Measurements from ENCODE around the gene KLC1. TPM values are rescaled to one million over a fixed set of nuclear protein-coding genes. Genes with fewer than 3 reads are reported as not detected.

The KLC1 gene
- total RNA-seq, 1 donor from 2014 or later, result 122 TPM

- DNase-seq, result no peak
Measured at GRCh38 chr14:103735815-103736545, 107.0 kb downstream of the KLC1 start.

- DNase-seq, result no peak
Measured at GRCh38 chr14:103736546-103737431, 107.8 kb downstream of the KLC1 start.

GRCh38 chr14:103737432-103738045 lies 108.5 kb downstream of the KLC1 start:
- no peak for DNase-seq

GRCh38 chr14:103738166-103738565 lies 109.2 kb downstream of the KLC1 start:
- peak; percentile 44 for DNase-seq

- DNase-seq, result no peak
Measured at GRCh38 chr14:103738701-103739451, 109.9 kb downstream of the KLC1 start.

- no peak for DNase-seq
Measured at GRCh38 chr14:103739466-103739792, 110.4 kb downstream of the KLC1 start.

- DNase-seq, result no peak
Measured at GRCh38 chr14:103739793-103740501, 110.9 kb downstream of the KLC1 start.

- DNase-seq, result no peak
Measured at GRCh38 chr14:103740991-103741689, 112.1 kb downstream of the KLC1 start.

GRCh38 chr14:103741876-103742275 lies 112.9 kb downstream of the KLC1 start:
- DNase-seq, result no peak

GRCh38 chr14:103742499-103743255 lies 113.7 kb downstream of the KLC1 start:
- DNase-seq, result no peak

- DNase-seq, result no peak
Measured at GRCh38 chr14:103743691-103744090, 114.7 kb downstream of the KLC1 start.

GRCh38 chr14:103744621-103745395 lies 115.8 kb downstream of the KLC1 start:
- DNase-seq, result no peak

GRCh38 chr14:103745424-103745823 lies 116.4 kb downstream of the KLC1 start:
- no peak for DNase-seq

- DNase-seq, result no peak
Measured at GRCh38 chr14:103746701-103747100, 117.7 kb downstream of the KLC1 start.

- no peak for DNase-seq
Measured at GRCh38 chr14:103748534-103748857, 119.5 kb downstream of the KLC1 start.

- no peak for DNase-seq
Measured at GRCh38 chr14:103749452-103749851, 120.4 kb downstream of the KLC1 start.

- DNase-seq, result no peak
Measured at GRCh38 chr14:103749860-103750259, 120.8 kb downstream of the KLC1 start.

Data from skin of body (tissue), 2 donors.